IPS-20b (cell line): ENCODE data around the gene TREML4.

Source experiments
- H3K27ac ChIP-seq: one replicate; pipeline ENCODE4 v1.5.1; 2013; ENCODE audit warnings: low read length
- H3K27me3 ChIP-seq: 2 replicates; pipeline ENCODE4 v1.6.1; 2013; ENCODE audit warnings: mild to moderate bottlenecking, low read length, inconsistent platforms; ENCODE audit not compliant: insufficient read depth
- H3K36me3 ChIP-seq: 2 replicates; pipeline ENCODE4 v1.6.1; 2013; ENCODE audit warnings: low read depth, mild to moderate bottlenecking, inconsistent platforms, low read length, moderate library complexity; ENCODE audit not compliant: insufficient read depth
- H3K4me1 ChIP-seq: 2 replicates; pipeline ENCODE4 v1.6.1; 2013; ENCODE audit warnings: mild to moderate bottlenecking, control low read depth, inconsistent platforms, low read length, moderate library complexity; ENCODE audit not compliant: insufficient read depth
- H3K4me3 ChIP-seq: 2 replicates; pipeline ENCODE4 v1.5.1; 2013; ENCODE audit warnings: mild to moderate bottlenecking, low read length, inconsistent platforms
- H3K9ac ChIP-seq: 2 replicates; pipeline ENCODE4 v1.6.1; 2013; ENCODE audit warnings: low read depth, mild to moderate bottlenecking, inconsistent platforms, low read length, moderate library complexity
- H3K9me3 ChIP-seq: 2 replicates; pipeline ENCODE4 v1.6.1; 2013; ENCODE audit warnings: mild to moderate bottlenecking, low read depth, low read length, inconsistent platforms; ENCODE audit not compliant: insufficient read depth

TREML4 gene

DNA sequence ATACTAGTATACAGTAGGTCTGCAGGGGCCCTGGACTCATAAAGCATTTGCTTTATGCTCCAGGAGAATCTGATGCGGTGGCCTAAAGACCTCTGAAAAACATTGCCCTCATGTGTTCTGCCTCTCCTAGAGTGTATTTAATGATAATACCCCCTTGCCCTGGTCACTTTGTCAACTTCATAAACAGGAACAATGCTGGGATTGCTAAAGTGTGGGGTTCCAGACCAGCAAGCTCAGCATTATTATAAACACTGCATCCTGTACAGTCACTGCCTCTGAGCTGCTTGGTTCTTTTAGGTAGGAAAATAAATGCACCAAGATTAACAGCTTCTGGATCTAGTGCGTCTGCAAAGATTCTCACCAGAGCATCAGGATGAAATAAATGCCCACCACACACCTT, 46.1 kb downstream of the TREML4 start:
- Histone ChIP-seq H3K9me3 (no peaks in the 10 kb centered on the region), H3K36me3 (no peaks in the 10 kb centered on the region), H3K27ac (no peak overlapping the region), H3K27me3 (peaks cover 3% of the 10 kb centered on the region; the same call in 1 of the 2 replicates), H3K9ac (no peak overlapping the region), H3K4me1 (peaks cover 6% of the 10 kb centered on the region; the same call in 1 of the 2 replicates), H3K4me3 (no peak overlapping the region)

DNA sequence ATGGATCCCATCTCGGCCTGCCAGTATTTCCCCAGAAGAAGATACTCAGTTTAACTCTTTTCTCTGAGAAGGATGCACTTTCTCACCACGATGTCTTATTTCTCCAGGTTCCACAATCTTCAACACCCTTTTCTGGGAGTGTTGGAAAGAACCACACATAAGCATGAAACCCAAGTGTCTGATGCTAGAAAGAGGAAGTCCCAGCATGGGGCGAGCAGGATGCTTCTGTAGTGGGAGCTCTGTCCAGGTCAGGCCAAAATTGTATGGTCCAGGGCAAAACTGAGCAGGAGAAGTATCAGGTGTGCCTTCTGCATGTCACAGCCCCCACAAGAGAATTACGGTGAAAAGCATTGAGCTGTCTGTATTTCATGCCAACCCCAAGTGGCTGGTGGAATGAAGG, 47.3 kb downstream of the TREML4 start:
- no peak overlapping the region for H3K9ac ChIP-seq
- no peaks in the 10 kb centered on the region for H3K36me3 ChIP-seq
- H3K27me3 ChIP-seq, result peaks cover 3% of the 10 kb centered on the region; the same call in 1 of the 2 replicates
- H3K9me3 ChIP-seq, result no peaks in the 10 kb centered on the region
- peaks cover 7% of the 10 kb centered on the region; the same call in 1 of the 2 replicates for H3K4me1 ChIP-seq
- H3K4me3 ChIP-seq, result no peak overlapping the region
- no peak overlapping the region for H3K27ac ChIP-seq

DNA sequence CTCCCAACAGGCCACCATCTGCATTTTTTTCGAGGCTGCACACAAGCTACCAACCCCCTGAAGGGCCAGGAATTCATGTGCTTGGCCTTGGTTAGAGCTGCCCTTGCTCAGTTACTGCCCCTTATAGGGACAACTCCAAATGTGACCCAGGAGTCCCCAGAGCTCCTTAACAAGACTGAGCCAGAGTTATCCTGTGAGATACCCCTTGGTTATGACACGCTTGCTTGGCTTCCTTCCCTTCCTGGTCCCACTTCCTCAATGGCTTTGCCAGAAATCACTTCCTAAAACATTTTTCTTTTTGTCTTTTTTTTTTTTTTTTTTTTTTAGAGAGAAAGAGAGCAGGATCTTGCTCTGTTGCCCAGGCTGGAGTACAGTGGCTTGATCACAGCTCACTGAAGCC, 49.5 kb downstream of the TREML4 start:
- Histone ChIP-seq H3K36me3 (no peaks in the 10 kb centered on the region), H3K9me3 (no peaks in the 10 kb centered on the region), H3K4me3 (no peak overlapping the region), H3K27ac (no peak overlapping the region), H3K4me1 (peaks cover 7% of the 10 kb centered on the region; the same call in 1 of the 2 replicates), H3K9ac (no peak overlapping the region), H3K27me3 (peaks cover 3% of the 10 kb centered on the region; the same call in 1 of the 2 replicates)

DNA sequence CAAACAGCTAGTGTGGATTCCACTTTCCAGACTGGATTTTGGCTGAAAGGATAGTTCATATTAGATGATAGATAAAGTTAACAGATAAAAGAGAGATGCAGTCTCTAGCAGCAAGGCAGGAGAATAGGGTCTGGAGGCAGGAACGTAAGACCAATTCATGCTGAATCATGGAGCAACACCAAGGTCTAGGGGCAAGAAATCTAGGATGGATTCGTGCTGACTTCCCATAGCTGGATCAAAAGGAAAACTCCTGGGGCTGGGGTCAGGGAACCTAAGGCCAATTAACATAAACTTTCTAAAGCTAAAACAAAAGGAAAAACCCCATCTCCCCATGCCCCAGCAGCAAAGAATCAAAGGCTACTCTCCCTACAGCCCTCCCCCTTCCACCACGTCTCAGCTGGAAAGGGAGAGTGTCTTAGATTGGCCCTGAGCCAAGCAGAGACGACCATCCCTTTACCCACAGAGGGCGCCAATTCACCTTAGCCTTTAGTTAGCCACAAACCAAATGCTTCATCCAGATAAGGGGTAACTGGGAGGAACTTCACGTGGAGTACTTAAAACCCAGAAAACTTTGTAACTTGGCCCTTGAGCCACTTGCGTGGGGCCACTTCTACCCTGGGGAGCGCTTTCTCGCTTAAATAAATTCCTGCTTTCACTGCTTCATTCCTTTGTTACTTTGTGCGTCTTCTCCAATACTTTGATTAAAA, 50.7 kb downstream of the TREML4 start:
- no peak overlapping the region for H3K27ac ChIP-seq
- H3K9ac ChIP-seq, result no peak overlapping the region
- no peaks in the 10 kb centered on the region for H3K36me3 ChIP-seq
- H3K9me3 ChIP-seq, result no peaks in the 10 kb centered on the region
- peaks cover 7% of the 10 kb centered on the region; the same call in 1 of the 2 replicates for H3K4me1 ChIP-seq
- peaks cover 3% of the 10 kb centered on the region; the same call in 1 of the 2 replicates for H3K27me3 ChIP-seq
- no peak overlapping the region for H3K4me3 ChIP-seq

- Histone ChIP-seq H3K4me3 (no peak overlapping the region), H3K27ac (no peak overlapping the region), H3K9ac (no peak overlapping the region), H3K36me3 (no peaks in the 10 kb centered on the region), H3K4me1 (peaks cover 7% of the 10 kb centered on the region; the same call in 1 of the 2 replicates), H3K9me3 (no peaks in the 10 kb centered on the region), H3K27me3 (peaks cover 3% of the 10 kb centered on the region; the same call in 1 of the 2 replicates)
These were observed 52.4 kb downstream of the TREML4 start for GRCh38 chr6:41280381-41281057.

DNA sequence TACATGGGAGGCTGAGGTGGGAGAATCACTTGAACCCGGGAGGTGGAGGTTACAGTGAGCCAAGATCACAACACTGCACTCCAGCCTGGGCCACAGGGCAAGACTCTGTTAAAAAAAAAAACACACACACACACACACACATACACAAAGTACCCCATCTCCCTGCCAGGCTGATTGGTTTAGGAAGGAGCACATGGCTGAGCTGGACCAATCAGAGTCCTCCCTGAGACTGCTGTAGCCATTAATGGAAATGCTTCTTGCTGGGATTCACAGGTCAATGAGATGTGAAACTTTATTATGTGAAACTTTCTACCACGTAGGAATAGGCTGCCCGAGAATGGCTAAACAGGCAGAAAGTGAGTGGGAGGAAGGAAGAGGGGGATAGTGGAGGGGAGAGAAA, 55.5 kb downstream of the TREML4 start:
- Histone ChIP-seq H3K9me3 (no peaks in the 10 kb centered on the region), H3K27ac (no peak overlapping the region)

GRCh38 chr6:41284726-41285125, 56.6 kb downstream of the TREML4 start:
- Histone ChIP-seq H3K4me3 (no peak overlapping the region), H3K9ac (no peak overlapping the region), H3K4me1 (no peaks in the 10 kb centered on the region), H3K27me3 (no peaks in the 10 kb centered on the region), H3K36me3 (no peaks in the 10 kb centered on the region), H3K9me3 (no peaks in the 10 kb centered on the region), H3K27ac (no peak overlapping the region)

More for the DNA sequence above, 55.5 kb downstream of the TREML4 start:
- H3K36me3 ChIP-seq, result no peaks in the 10 kb centered on the region
- peaks cover 6% of the 10 kb centered on the region; the same call in 1 of the 2 replicates for H3K4me1 ChIP-seq
- no peak overlapping the region for H3K9ac ChIP-seq
- H3K27me3 ChIP-seq, result no peaks in the 10 kb centered on the region
- no peak overlapping the region for H3K4me3 ChIP-seq

GRCh38 chr6:41286544-41287346, 58.6 kb downstream of the TREML4 start, which contains the start of gene TREM1:
Gene TREM1, minus strand, starts transcription at chr6:41286682. Its CDS starts 27 bp downstream, at chr6:41286655.
- H3K36me3 ChIP-seq, result no peaks in the 10 kb centered on the region
- 0 out of 2 replicates have a peak, but pooled peaks cover 6% of the 10 kb centered on the region for H3K4me1 ChIP-seq
- no peak within 1 kb of the TSS for H3K4me3 ChIP-seq
- H3K9me3 ChIP-seq, result no peaks in the 10 kb centered on the region
- H3K27ac ChIP-seq, result no peak within 1 kb of the TSS
- H3K9ac ChIP-seq, result no peak within 1 kb of the TSS
- peaks cover 13% of the 10 kb centered on the region for H3K27me3 ChIP-seq

GRCh38 chr6:41288030-41288753, 60.0 kb downstream of the TREML4 start:
- H3K27ac ChIP-seq, result no peak overlapping the region

More at GRCh38 chr6:41288030-41288753, 60.0 kb downstream of the TREML4 start:
- Histone ChIP-seq H3K4me1 (0 out of 2 replicates have a peak, but pooled peaks cover 6% of the 10 kb centered on the region), H3K36me3 (no peaks in the 10 kb centered on the region), H3K9me3 (no peaks in the 10 kb centered on the region), H3K4me3 (no peak overlapping the region), H3K27me3 (peaks cover 19% of the 10 kb centered on the region), H3K9ac (no peak overlapping the region)
